Measurements from ENCODE around the gene C5orf46. TPM values are rescaled to one million over a fixed set of nuclear protein-coding genes. Genes with fewer than 3 reads are reported as not detected.
A peak's percentile ranks its signal among the peaks of the same experiment; 100 is the strongest.

C5orf46 gene
- total and polyA plus RNA-seq, 9 of the 15 experiments (the other 6 are each of a cell fraction or from before 2014, with no cell fraction given) = not detected

- TF ChIP-seq NFE2L1 (tag; IDR thresholded peaks at IDR 0.05; ENCODE audit: borderline replicate concordance, low read depth) = no peak
- TF ChIP-seq E2F8 (IDR thresholded peaks at IDR 0.05; ENCODE audit: low read depth, partially characterized antibody) = no peak
- TF ChIP-seq, protein P1, sequence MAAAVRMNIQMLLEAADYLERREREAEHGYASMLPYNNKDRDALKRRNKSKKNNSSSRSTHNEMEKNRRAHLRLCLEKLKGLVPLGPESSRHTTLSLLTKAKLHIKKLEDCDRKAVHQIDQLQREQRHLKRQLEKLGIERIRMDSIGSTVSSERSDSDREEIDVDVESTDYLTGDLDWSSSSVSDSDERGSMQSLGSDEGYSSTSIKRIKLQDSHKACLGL (CRISPR knock-in tag; IDR thresholded peaks at IDR 0.05; ENCODE audit: borderline replicate concordance, poor library complexity, severe bottlenecking) = no peak
- TF ChIP-seq ZNF507 (tag; conservative IDR thresholded peaks at IDR 0.05) = no peak
- no peak for TF ChIP-seq PCBP2 (IDR thresholded peaks at IDR 0.05; ENCODE audit: low read depth, low read length, poor library complexity, severe bottlenecking)
- TF ChIP-seq CBX5 (IDR thresholded peaks at IDR 0.05; ENCODE audit: borderline replicate concordance, low read depth) = no peak
- no peak for TF ChIP-seq HNRNPLL (IDR thresholded peaks at IDR 0.05; ENCODE audit: low read depth, low read length, poor library complexity, severe bottlenecking)
- TF ChIP-seq TSC22D4 (tag; IDR thresholded peaks at IDR 0.05) = no peak
- no peak for TF ChIP-seq XRCC5 (IDR thresholded peaks at IDR 0.05; ENCODE audit: low read depth, low read length)
- TF ChIP-seq PHF8 (IDR thresholded peaks at IDR 0.05; ENCODE audit: borderline replicate concordance, low read length) = no peak
- no peak for TF ChIP-seq CBX2 (IDR thresholded peaks at IDR 0.05; ENCODE audit: insufficient read depth, low read length, poor library complexity, severe bottlenecking)
- TF ChIP-seq, protein P2, sequence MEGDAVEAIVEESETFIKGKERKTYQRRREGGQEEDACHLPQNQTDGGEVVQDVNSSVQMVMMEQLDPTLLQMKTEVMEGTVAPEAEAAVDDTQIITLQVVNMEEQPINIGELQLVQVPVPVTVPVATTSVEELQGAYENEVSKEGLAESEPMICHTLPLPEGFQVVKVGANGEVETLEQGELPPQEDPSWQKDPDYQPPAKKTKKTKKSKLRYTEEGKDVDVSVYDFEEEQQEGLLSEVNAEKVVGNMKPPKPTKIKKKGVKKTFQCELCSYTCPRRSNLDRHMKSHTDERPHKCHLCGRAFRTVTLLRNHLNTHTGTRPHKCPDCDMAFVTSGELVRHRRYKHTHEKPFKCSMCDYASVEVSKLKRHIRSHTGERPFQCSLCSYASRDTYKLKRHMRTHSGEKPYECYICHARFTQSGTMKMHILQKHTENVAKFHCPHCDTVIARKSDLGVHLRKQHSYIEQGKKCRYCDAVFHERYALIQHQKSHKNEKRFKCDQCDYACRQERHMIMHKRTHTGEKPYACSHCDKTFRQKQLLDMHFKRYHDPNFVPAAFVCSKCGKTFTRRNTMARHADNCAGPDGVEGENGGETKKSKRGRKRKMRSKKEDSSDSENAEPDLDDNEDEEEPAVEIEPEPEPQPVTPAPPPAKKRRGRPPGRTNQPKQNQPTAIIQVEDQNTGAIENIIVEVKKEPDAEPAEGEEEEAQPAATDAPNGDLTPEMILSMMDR (IDR thresholded peaks at IDR 0.05 in 2 of 3, conservative IDR thresholded peaks at IDR 0.05 in 1 of 3; ENCODE audit: insufficient read depth in 2 of 3, low read depth in 1 of 3, low read length in 3 of 3) = peak in 1 of 3 experiments; percentile 34; a peak in 3 of 6 replicates
- TF ChIP-seq RBBP5 (IDR thresholded peaks at IDR 0.05; ENCODE audit: borderline replicate concordance, insufficient read depth, low read length, poor library complexity, severe bottlenecking) = no peak
These were observed 28.7 kb upstream of the C5orf46 start (continued) for GRCh38 chr5:147935032-147935431.
